Heart right ventricle (tissue), 16 donors: ENCODE measurements around the gene PNKP. TPM values are rescaled to one million over a fixed set of nuclear protein-coding genes. Genes with fewer than 3 reads are reported as not detected.

Experiments used
- ATAC-seq, 8 donors: fragments of 200-7000 bp; cut with Tn5 transposase; one replicate each; pipeline ENCODE4 v1.9.1; 2020; ENCODE audit warnings: mild to moderate bottlenecking in 8 of 8, moderate library complexity in 8 of 8, moderate number of reproducible peaks in 1 of 8
- DNase-seq, 2 donors: peaks; one replicate each; pipeline ENCODE4 v3.0.0-alpha.2; 2020
- H3K27ac ChIP-seq, 10 donors: fragments of 200-600 bp; sonication (generic) in 2 of 10; one replicate each; pipeline versions ENCODE4 v1.5.0 to v1.8.0; 2020 to 2022; ENCODE audit warnings: mild to moderate bottlenecking in 3 of 10
- H3K27me3 ChIP-seq, 7 donors: fragments of 200-600 bp; one replicate each; pipeline ENCODE4 v1.8.0; 2021 to 2022; ENCODE audit warnings: mild to moderate bottlenecking in 2 of 7
- H3K36me3 ChIP-seq, 9 donors: fragments of 200-600 bp; sonication (generic) in 1 of 9; one replicate each; pipeline versions ENCODE4 v1.5.0 to v1.8.0; 2020 to 2022; ENCODE audit warnings: mild to moderate bottlenecking in 2 of 9
- H3K4me1 ChIP-seq, 9 donors: fragments of 200-600 bp; sonication (generic) in 1 of 9; one replicate each; pipeline versions ENCODE4 v1.5.0 to v1.8.0; 2020 to 2022; ENCODE audit warnings: mild to moderate bottlenecking in 4 of 9
- H3K4me3 ChIP-seq, 10 donors: fragments of 200-600 bp; sonication (generic) in 2 of 10; one replicate each; pipeline versions ENCODE4 v1.5.0 to v1.8.0; 2020 to 2022; ENCODE audit warnings: mild to moderate bottlenecking in 7 of 10, moderate library complexity in 2 of 10
- H3K9me3 ChIP-seq, 11 donors: fragments of 200-600 bp in 10 of 11; sonication (generic) in 2 of 11; one replicate each; pipeline versions ENCODE4 v1.5.0 to v1.8.0; 2013 to 2022; ENCODE audit warnings: mild to moderate bottlenecking in 2 of 11, control low read depth in 1 of 11, moderate library complexity in 1 of 11
- CTCF ChIP-seq, 9 donors: fragments of 200-600 bp; sonication (generic) in 2 of 9; IDR thresholded peaks; one replicate each; pipeline versions ENCODE4 v1.5.0 to v1.8.0; 2021 to 2022; ENCODE audit warnings: antibody characterized with exemption in 9 of 9, mild to moderate bottlenecking in 5 of 9, moderate library complexity in 1 of 9
- whole genome bisulfite sequencing, 2 donors: extraction: QIAGEN DNeasy Blood & Tissue Kit; methylation state at CpG; one replicate each; pipeline ENCODE4 v1.1.7; 2013; ENCODE audit warnings: inconsistent platforms in 1 of 2; 5-methylcytosine and 5-hydroxymethylcytosine counted together
- intact Hi-C, 10 donors: fragments of 100-400 bp; cut with DNase I; formaldehyde crosslinking; loops; one replicate each; pipeline versions ENCODE4 v1.11.1 to v1.14.2; 2022
- polyA plus RNA-seq, 2 donors: library from polyadenylated mRNA; stranded (reverse); fragments of 200-250 nt; gene quantifications; one replicate each; pipeline ENCODE4 v1.2.3, GENCODE V29; 2013
- total RNA-seq, 10 donors: library from RNA; stranded (reverse); fragmentation: NEBNext Ultra II Directional in 3 of 10; extraction: Animal tissue kit (Norgen Biotek cat#: 25700) in 3 of 10; gene quantifications; one replicate each; pipeline versions ENCODE4 v1.2.1 to v1.2.4, GENCODE V29; 2021 to 2023
- donor health status: Arrhythmogenic right ventricular cardiomyopathy.
- donor health status: ischemic (EF 13 %, LVEDD 7.1; RV severe dilation, severe dysfunction).
- donor health status: healthy with polysubstance abuse.
- donor health status: DM: no; HTN: yes; CAD: no.
- donor health status: DM: no; HTN: no; CAD: no.
- donor health status: ischemic (EF 25% LVEDD 6.9; RV normal size, moderate dysfunction).
- donor health status: ischemic (EF 25% LVEDD 5.7; RV mildly dilated, moderate dysfunction).
- donor health status: healthy.
- donor health status: DM: yes; HTN: yes; CAD: no.
- donor health status: Ischemic cardiomyopathy.
- donor health status: ischemic (EF 35%, LVEDD 5.7; RV mildly dilated, moderate dysfunction).
- donor health status: nonischemic (EF 11% LVEDD 7.7; RV severe dilation, severe dysfunction).
- donor health status: DM: yes; HTN: yes; CAD: no.
- donor health status: PGD.
- donor health status: ischemic (EF 29% LVEDD 5.4; RV normal size, mild dysfunction).
- donor health status: nonischemic (EF 23%, LVEDD 6.1; RV moderate dilation, normal function).

The PNKP gene
- total and polyA plus RNA-seq, 12 donors, result 24.0 to 91.7 (median 34.6) TPM

GRCh38 chr19:49859682-49860335 lies 7.6 kb downstream of the PNKP start:
- TF ChIP-seq CTCF (IDR thresholded peaks at IDR 0.05), result no peak
- H3K4me3 ChIP-seq, result no peak overlapping the region
- H3K4me1 ChIP-seq, result peaks cover 0 to 9% (median 4%) of the 10 kb centered on the region in 9 donors
- peaks cover 0 to 98% (median 35%) of the 10 kb centered on the region in 9 donors for H3K36me3 ChIP-seq
- DNase-seq (no peak), ATAC-seq (peak in 1 of 8 donors; percentile 8)
- intact Hi-C loops, result loop anchor here in 1 of 10 donors (10.0 kb wide), 1 partner anchor 345 kb away; the partner anchor contains the start of gene FCGRT
- no peaks in the 10 kb centered on the region for H3K9me3 ChIP-seq
- H3K27ac ChIP-seq, result peak overlapping the region in 1 of 10 donors; percentile 4
- no peaks in the 10 kb centered on the region for H3K27me3 ChIP-seq
- 82 to 83% methylated on average over 22 of the region's 22 CpGs for WGBS, 2 donors

- H3K4me1 ChIP-seq, result peaks cover 0 to 17% (median 6%) of the 10 kb centered on the region in 9 donors
- WGBS, 2 donors, result 85% methylated on average over 35 to 37 of the region's 37 CpGs
- intact Hi-C loops, result no loop called here
- no peak for DNase-seq
- ATAC-seq, result peak in 2 of 8 donors; percentile 2 to 17
- no peak for TF ChIP-seq CTCF (IDR thresholded peaks at IDR 0.05)
- peaks cover 0 to 91% (median 39%) of the 10 kb centered on the region in 9 donors for H3K36me3 ChIP-seq
- H3K27ac ChIP-seq, result no peak overlapping the region
- H3K27me3 ChIP-seq, result no peaks in the 10 kb centered on the region
- no peaks in the 10 kb centered on the region for H3K9me3 ChIP-seq
- no peak overlapping the region for H3K4me3 ChIP-seq
Measured at GRCh38 chr19:49858088-49858985, 9.0 kb downstream of the PNKP start.

GRCh38 chr19:49857838-49858087 lies 9.6 kb downstream of the PNKP start:
- intact Hi-C loops, result no loop called here
- no peak for ATAC-seq
- no peak for TF ChIP-seq CTCF (IDR thresholded peaks at IDR 0.05)
- Histone ChIP-seq H3K27me3 (no peaks in the 10 kb centered on the region), H3K4me3 (no peak overlapping the region), H3K9me3 (no peaks in the 10 kb centered on the region), H3K27ac (no peak overlapping the region), H3K4me1 (peaks cover 1 to 23% (median 11%) of the 10 kb centered on the region in 9 donors), H3K36me3 (peaks cover 0 to 86% (median 39%) of the 10 kb centered on the region in 9 donors)
- 81 to 83% methylated on average over 5 of the region's 5 CpGs for WGBS, 2 donors
- DNase-seq, result no peak

- 91 to 92% methylated on average over 26 of the region's 26 CpGs for WGBS, 2 donors
- Histone ChIP-seq H3K4me1 (peaks cover 7 to 28% (median 16%) of the 10 kb centered on the region in 9 donors), H3K4me3 (no peak overlapping the region), H3K36me3 (peaks cover 0 to 82% (median 39%) of the 10 kb centered on the region in 9 donors), H3K27ac (no peak overlapping the region), H3K27me3 (no peaks in the 10 kb centered on the region), H3K9me3 (no peaks in the 10 kb centered on the region)
- intact Hi-C loops, result no loop called here
- ATAC-seq (no peak), DNase-seq (no peak)
- no peak for TF ChIP-seq CTCF (IDR thresholded peaks at IDR 0.05)
Measured at GRCh38 chr19:49857061-49857837, 10.1 kb downstream of the PNKP start.
